GM19467 (cell line): ENCODE measurements around the gene NAA60.
"Not testable (repeated sequence)": the region's sequence is repeated elsewhere in the genome, so short reads cannot be mapped to it uniquely, and the experiment has no call there.

ENCODE experiments used
- ATAC-seq: cut with Tn5 transposase; IDR thresholded peaks from one replicate; pipeline ENCODE4 v1.9.1; 2021; ENCODE audit warnings: mild to moderate bottlenecking, moderate library complexity; ENCODE audit not compliant: unreplicated experiment

NAA60 gene

GRCh38 chr16:3461151-3461550 lies 17.7 kb downstream of the NAA60 start:
- no peak for ATAC-seq

- no peak for ATAC-seq
Observed at GRCh38 chr16:3465301-3465700, 21.8 kb downstream of the NAA60 start.

GRCh38 chr16:3465911-3466584 lies 22.6 kb downstream of the NAA60 start:
- ATAC-seq, result no peak

GRCh38 chr16:3467182-3467581 lies 23.7 kb downstream of the NAA60 start:
- no peak for ATAC-seq

GRCh38 chr16:3467921-3468320 lies 24.4 kb downstream of the NAA60 start:
- ATAC-seq, result no peak

- no peak for ATAC-seq
Observed at GRCh38 chr16:3468501-3468900, 25.0 kb downstream of the NAA60 start.

GRCh38 chr16:3469736-3470135 lies 26.3 kb downstream of the NAA60 start:
- ATAC-seq, result no peak

- ATAC-seq, result no peak
Observed at GRCh38 chr16:3470723-3471122, 27.2 kb downstream of the NAA60 start.

GRCh38 chr16:3471518-3472176 lies 28.2 kb downstream of the NAA60 start:
- ATAC-seq, result no peak

- no peak for ATAC-seq
Observed at GRCh38 chr16:3472878-3473595, 29.6 kb downstream of the NAA60 start.

- ATAC-seq, result not testable (repeated sequence)
Observed at GRCh38 chr16:3473596-3473943, 30.1 kb downstream of the NAA60 start.

- no peak for ATAC-seq
Observed at GRCh38 chr16:3474136-3474779, 30.8 kb downstream of the NAA60 start.

- ATAC-seq, result not testable (repeated sequence)
Observed at GRCh38 chr16:3474870-3475269, 31.4 kb downstream of the NAA60 start.

GRCh38 chr16:3475604-3476375 lies 32.3 kb downstream of the NAA60 start:
- no peak for ATAC-seq

- no peak for ATAC-seq
Observed at GRCh38 chr16:3476409-3476808, 32.9 kb downstream of the NAA60 start.

GRCh38 chr16:3478242-3478925 lies 34.9 kb downstream of the NAA60 start:
- ATAC-seq, result no peak

GRCh38 chr16:3479654-3480216 lies 36.3 kb downstream of the NAA60 start:
- ATAC-seq, result no peak

GRCh38 chr16:3480901-3481695 lies 37.6 kb downstream of the NAA60 start:
- ATAC-seq, result no peak
